Cardiac septum (tissue), 1 donor: ENCODE results near the gene CDK17. TPM values are rescaled to one million over a fixed set of nuclear protein-coding genes. Genes with fewer than 3 reads are reported as not detected.
"Not testable (repeated sequence)": the region's sequence is repeated elsewhere in the genome, so short reads cannot be mapped to it uniquely, and the experiment has no call there.

Experiments
- DNase-seq: peaks from one replicate; pipeline ENCODE4 v3.0.0-alpha.2; 2020; ENCODE audit warnings: low spot score
- intact Hi-C: fragments of 100-400 bp; cut with DNase I; formaldehyde crosslinking; loops from one replicate; pipeline ENCODE4 v1.14.0; 2022
- total RNA-seq: library from RNA; stranded (reverse); fragmentation: NEBNext Ultra II Directional; extraction: Animal tissue kit (Norgen Biotek cat#: 25700); gene quantifications from one replicate; pipeline ENCODE4 v1.2.1, GENCODE V29; 2021
- donor health status: DM: no; HTN: no; CAD: no.

The CDK17 gene
- total RNA-seq, 1 donor from 2014 or later = 22.9 TPM

GRCh38 chr12:96397756-96398423, 2.3 kb downstream of the CDK17 start:
- intact Hi-C loops = loop anchor here (5.0 kb wide), 1 partner anchor 161 kb away; no protein-coding TSS in a partner anchor
- DNase-seq = no peak

GRCh38 chr12:96396914-96397313, 3.3 kb downstream of the CDK17 start:
- intact Hi-C loops = loop anchor here (5.0 kb wide), 1 partner anchor 160 kb away; no protein-coding TSS in a partner anchor
- DNase-seq = no peak

GRCh38 chr12:96396209-96396608, 4.0 kb downstream of the CDK17 start:
- intact Hi-C loops = loop anchor here (5.0 kb wide), 1 partner anchor 159 kb away; no protein-coding TSS in a partner anchor
- no peak for DNase-seq

- DNase-seq = no peak
- intact Hi-C loops = loop anchor here (5.0 kb wide), 1 partner anchor 158 kb away; no protein-coding TSS in a partner anchor
These were observed 5.0 kb downstream of the CDK17 start for GRCh38 chr12:96395236-96395635.

GRCh38 chr12:96393229-96393628, 7.0 kb downstream of the CDK17 start:
- DNase-seq, intact Hi-C loops: not testable (repeated sequence)

GRCh38 chr12:96392397-96392796, 7.8 kb downstream of the CDK17 start:
- intact Hi-C loops = no loop called here
- DNase-seq = no peak

- intact Hi-C loops = no loop called here
- no peak for DNase-seq
These were observed 12.3 kb downstream of the CDK17 start for GRCh38 chr12:96387981-96388380.

- intact Hi-C loops = no loop called here
- no peak for DNase-seq
These were observed 13.4 kb downstream of the CDK17 start for GRCh38 chr12:96386794-96387193.

- DNase-seq = no peak
- intact Hi-C loops = no loop called here
These were observed 16.2 kb downstream of the CDK17 start for GRCh38 chr12:96383991-96384390.

- DNase-seq = no peak
- intact Hi-C loops = no loop called here
These were observed 16.9 kb downstream of the CDK17 start for GRCh38 chr12:96383371-96383770.

- DNase-seq, intact Hi-C loops: not testable (repeated sequence)
These were observed 20.5 kb downstream of the CDK17 start for GRCh38 chr12:96379743-96380142.

- DNase-seq = no peak
- intact Hi-C loops = no loop called here
These were observed 21.9 kb downstream of the CDK17 start for GRCh38 chr12:96378319-96378718.

- intact Hi-C loops = no loop called here
- DNase-seq = no peak
These were observed 23.4 kb downstream of the CDK17 start for GRCh38 chr12:96376865-96377264.

GRCh38 chr12:96375841-96376604, 24.2 kb downstream of the CDK17 start:
- DNase-seq = no peak
- intact Hi-C loops = no loop called here

- no peak for DNase-seq
- intact Hi-C loops = no loop called here
These were observed 25.1 kb downstream of the CDK17 start for GRCh38 chr12:96375170-96375569.

- intact Hi-C loops = no loop called here
- no peak for DNase-seq
These were observed 28.2 kb downstream of the CDK17 start for GRCh38 chr12:96371790-96372699.

- DNase-seq = no peak
- intact Hi-C loops = no loop called here
These were observed 29.0 kb downstream of the CDK17 start for GRCh38 chr12:96371138-96371789.

- intact Hi-C loops = no loop called here
- no peak for DNase-seq
These were observed 31.6 kb downstream of the CDK17 start for GRCh38 chr12:96368687-96369086.

GRCh38 chr12:96368233-96368632, 32.0 kb downstream of the CDK17 start:
- intact Hi-C loops = no loop called here
- DNase-seq = no peak

GRCh38 chr12:96366381-96366654, 33.9 kb downstream of the CDK17 start:
- DNase-seq = no peak
- intact Hi-C loops = no loop called here
